ENCODE results near the gene CASQ2. TPM values are rescaled to one million over a fixed set of nuclear protein-coding genes. Genes with fewer than 3 reads are reported as not detected.

CASQ2 gene
- total RNA-seq, 4 donors from 2014 or later: 5.9 to 11.2 (median 9.4) TPM

DNA sequence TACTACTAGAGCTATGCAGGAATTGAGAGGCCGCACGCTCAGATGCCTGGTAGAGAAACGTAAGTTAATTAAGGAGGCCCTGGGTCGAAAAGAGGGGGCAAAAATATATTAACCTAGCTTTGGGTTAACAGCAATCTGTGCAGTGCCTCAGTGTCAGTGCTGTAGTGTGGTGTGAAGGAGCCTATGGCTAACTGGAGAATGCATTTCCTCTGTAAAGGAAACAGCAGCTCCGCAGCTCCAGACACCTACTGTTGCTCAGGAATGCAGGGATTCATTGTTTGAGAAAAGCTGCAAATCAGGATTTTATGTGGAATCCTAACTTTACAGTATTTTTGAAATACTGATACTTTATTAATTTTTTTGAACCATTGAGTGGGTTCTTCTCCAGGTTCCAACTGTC, 108.4 kb downstream of the CASQ2 start:
- Histone ChIP-seq H3K27ac (no peak overlapping the region), H3K27me3 (no peaks in the 10 kb centered on the region), H3K4me1 (peaks cover 0 to 5% (median under 1%) of the 10 kb centered on the region in 4 donors), H3K9me3 (no peaks in the 10 kb centered on the region), H3K4me3 (no peak overlapping the region), H3K36me3 (peaks cover 0 to 33% (median 7%) of the 10 kb centered on the region in 4 donors)
- no peak for DNase-seq
- in situ Hi-C loops (cut with MboI; ENCODE audit: low pct_ligation_motif_present in 1 of 4, low pct_unique_long_range_greater_than_20kb in 1 of 4, low sequenced_read_pairs in 3 of 4) (no loop called here), intact Hi-C loops (cut with DNase I; ENCODE audit: low total_unique reads) (no loop called here)
- TF ChIP-seq, protein P1, sequence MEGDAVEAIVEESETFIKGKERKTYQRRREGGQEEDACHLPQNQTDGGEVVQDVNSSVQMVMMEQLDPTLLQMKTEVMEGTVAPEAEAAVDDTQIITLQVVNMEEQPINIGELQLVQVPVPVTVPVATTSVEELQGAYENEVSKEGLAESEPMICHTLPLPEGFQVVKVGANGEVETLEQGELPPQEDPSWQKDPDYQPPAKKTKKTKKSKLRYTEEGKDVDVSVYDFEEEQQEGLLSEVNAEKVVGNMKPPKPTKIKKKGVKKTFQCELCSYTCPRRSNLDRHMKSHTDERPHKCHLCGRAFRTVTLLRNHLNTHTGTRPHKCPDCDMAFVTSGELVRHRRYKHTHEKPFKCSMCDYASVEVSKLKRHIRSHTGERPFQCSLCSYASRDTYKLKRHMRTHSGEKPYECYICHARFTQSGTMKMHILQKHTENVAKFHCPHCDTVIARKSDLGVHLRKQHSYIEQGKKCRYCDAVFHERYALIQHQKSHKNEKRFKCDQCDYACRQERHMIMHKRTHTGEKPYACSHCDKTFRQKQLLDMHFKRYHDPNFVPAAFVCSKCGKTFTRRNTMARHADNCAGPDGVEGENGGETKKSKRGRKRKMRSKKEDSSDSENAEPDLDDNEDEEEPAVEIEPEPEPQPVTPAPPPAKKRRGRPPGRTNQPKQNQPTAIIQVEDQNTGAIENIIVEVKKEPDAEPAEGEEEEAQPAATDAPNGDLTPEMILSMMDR (IDR thresholded peaks at IDR 0.05): no peak
- TF ChIP-seq EP300 (IDR thresholded peaks at IDR 0.05; ENCODE audit: low read depth) (no peak), POLR2A (IDR thresholded peaks at IDR 0.05) (no peak), POLR2AphosphoS5 (IDR thresholded peaks at IDR 0.05) (no peak)
- 86 to 93% methylated on average over 5 of the region's 5 CpGs for WGBS, 2 donors (ENCODE audit: low coverage in 1 of 2)

DNA sequence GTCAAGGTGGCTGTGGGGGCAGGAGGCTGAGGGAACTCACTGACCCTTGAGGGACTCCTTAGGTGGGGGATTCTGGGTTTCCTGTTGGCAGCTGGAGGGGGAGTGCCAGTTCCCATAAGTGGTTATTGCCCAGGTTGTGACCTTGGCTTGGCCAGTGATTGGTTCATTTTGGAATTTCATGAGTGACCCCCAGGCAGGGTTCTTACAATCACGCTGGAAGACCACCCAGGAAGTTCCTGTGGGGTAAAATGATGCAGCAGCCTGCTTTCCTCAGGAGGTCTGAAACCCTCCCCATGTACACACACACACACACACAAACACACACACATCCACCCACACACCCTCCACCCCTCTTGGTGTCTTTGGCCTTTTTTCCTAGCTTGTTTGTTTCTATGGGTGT, 109.9 kb downstream of the CASQ2 start:
- intact Hi-C loops (cut with DNase I; ENCODE audit: low total_unique reads) (no loop called here), in situ Hi-C loops (cut with MboI; ENCODE audit: low pct_ligation_motif_present in 1 of 4, low pct_unique_long_range_greater_than_20kb in 1 of 4, low sequenced_read_pairs in 3 of 4) (no loop called here)
- H3K4me3 ChIP-seq: no peak overlapping the region
- no peak overlapping the region for H3K27ac ChIP-seq
- peaks cover 0 to 24% (median 4%) of the 10 kb centered on the region in 4 donors for H3K36me3 ChIP-seq
- no peak for DNase-seq
- no peaks in the 10 kb centered on the region for H3K9me3 ChIP-seq
- no peaks in the 10 kb centered on the region for H3K27me3 ChIP-seq
- H3K4me1 ChIP-seq: peaks cover 0 to 9% (median 5%) of the 10 kb centered on the region in 4 donors
- WGBS, 2 donors (ENCODE audit: low coverage in 1 of 2): 89% methylated on average over 1 of the region's 1 CpG; no CpG with 5 or more reads in 1 of the 2 donors
- TF ChIP-seq POLR2AphosphoS5 (IDR thresholded peaks at IDR 0.05) (no peak), POLR2A (IDR thresholded peaks at IDR 0.05) (no peak), EP300 (IDR thresholded peaks at IDR 0.05; ENCODE audit: low read depth) (no peak)
- TF ChIP-seq, protein P1 (IDR thresholded peaks at IDR 0.05): no peak

DNA sequence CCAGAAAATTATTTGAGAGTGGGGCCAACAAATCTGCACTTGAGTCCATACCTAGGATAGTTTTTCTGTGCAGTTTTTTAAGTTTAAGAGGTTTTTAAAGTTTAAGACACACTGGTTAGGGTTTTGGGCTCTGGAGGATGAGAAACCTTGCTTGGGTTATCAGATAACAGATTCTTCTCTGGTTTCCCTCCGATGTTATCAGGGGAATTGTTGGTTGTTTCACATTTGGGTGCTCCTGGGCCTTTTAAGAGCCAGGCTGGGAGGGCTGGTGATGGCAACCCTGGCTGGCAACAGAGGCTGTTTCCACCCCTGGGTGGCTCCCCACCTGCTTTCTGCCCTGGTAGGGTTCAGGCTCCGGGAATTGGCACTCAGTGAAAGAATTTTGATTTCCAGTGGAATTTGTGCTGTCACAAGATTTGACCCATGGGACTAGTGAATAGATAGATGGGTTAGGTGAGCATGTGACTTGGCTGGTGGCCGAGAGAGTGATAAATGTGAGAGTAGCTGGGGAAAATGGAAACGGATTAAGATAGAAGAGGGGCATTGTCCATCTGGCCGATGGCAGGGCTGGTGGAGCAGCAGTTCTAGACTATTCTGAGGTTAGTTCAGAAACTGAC, 111.9 kb downstream of the CASQ2 start:
- 83 to 100% methylated on average over 1 to 5 of the region's 5 CpGs for WGBS, 2 donors (ENCODE audit: low coverage in 1 of 2)
- intact Hi-C loops (cut with DNase I; ENCODE audit: low total_unique reads): no loop called here
- DNase-seq: no peak

DNA sequence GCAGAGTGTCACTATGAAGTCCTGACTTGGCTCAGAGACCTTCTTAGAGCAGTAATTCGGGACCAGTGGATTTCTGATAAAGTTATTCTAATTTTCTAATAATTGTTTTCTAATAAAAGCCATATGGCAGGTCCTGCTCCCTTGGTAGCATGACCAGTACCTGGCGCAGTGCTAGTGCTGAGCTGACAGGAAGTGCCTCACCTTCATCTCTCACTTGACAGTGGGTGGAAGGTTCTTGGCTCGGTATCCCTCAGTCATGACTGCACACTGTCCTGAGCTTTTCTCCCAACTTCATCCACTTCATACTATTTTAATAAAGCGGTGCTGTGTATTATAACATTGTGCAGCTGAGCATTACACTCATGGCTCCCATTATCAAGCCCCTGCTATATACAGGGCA, 112.6 kb downstream of the CASQ2 start:
- in situ Hi-C loops (cut with MboI; ENCODE audit: low pct_ligation_motif_present in 1 of 4, low pct_unique_long_range_greater_than_20kb in 1 of 4, low sequenced_read_pairs in 3 of 4): no loop called here
- DNase-seq: no peak
- WGBS, 2 donors (ENCODE audit: low coverage in 1 of 2): 93% methylated on average over 4 of the region's 4 CpGs; no CpG with 5 or more reads in 1 of the 2 donors
- TF ChIP-seq, protein P1 (IDR thresholded peaks at IDR 0.05): no peak
- TF ChIP-seq POLR2A (IDR thresholded peaks at IDR 0.05) (no peak), POLR2AphosphoS5 (IDR thresholded peaks at IDR 0.05) (no peak), EP300 (IDR thresholded peaks at IDR 0.05; ENCODE audit: low read depth) (no peak)
- H3K27ac ChIP-seq: no peak overlapping the region
- peaks cover 0 to 12% (median 0%) of the 10 kb centered on the region in 4 donors for H3K36me3 ChIP-seq
- intact Hi-C loops (cut with DNase I; ENCODE audit: low total_unique reads): no loop called here
- H3K4me1 ChIP-seq: peaks cover 0 to 18% (median 12%) of the 10 kb centered on the region in 4 donors
- no peaks in the 10 kb centered on the region for H3K27me3 ChIP-seq
- no peak overlapping the region for H3K4me3 ChIP-seq
- no peaks in the 10 kb centered on the region for H3K9me3 ChIP-seq

More for the DNA sequence above, 111.9 kb downstream of the CASQ2 start:
- peaks cover 0 to 16% (median 0%) of the 10 kb centered on the region in 4 donors for H3K36me3 ChIP-seq
- H3K27ac ChIP-seq: no peak overlapping the region
- in situ Hi-C loops (cut with MboI; ENCODE audit: low pct_ligation_motif_present in 1 of 4, low pct_unique_long_range_greater_than_20kb in 1 of 4, low sequenced_read_pairs in 3 of 4): no loop called here
- peaks cover 0 to 12% (median 6%) of the 10 kb centered on the region in 4 donors for H3K4me1 ChIP-seq
- no peaks in the 10 kb centered on the region for H3K27me3 ChIP-seq
- H3K4me3 ChIP-seq: no peak overlapping the region
- TF ChIP-seq EP300 (IDR thresholded peaks at IDR 0.05; ENCODE audit: low read depth): no peak
- TF ChIP-seq, protein P1 (IDR thresholded peaks at IDR 0.05): no peak
- TF ChIP-seq POLR2A (IDR thresholded peaks at IDR 0.05): no peak
- TF ChIP-seq POLR2AphosphoS5 (IDR thresholded peaks at IDR 0.05): no peak
- no peaks in the 10 kb centered on the region for H3K9me3 ChIP-seq

Measured in transverse colon (tissue), 4 donors.